ENCODE measurements around the gene NUB1. TPM values are rescaled to one million over a fixed set of nuclear protein-coding genes. Genes with fewer than 3 reads are reported as not detected.

NUB1 gene
- total RNA-seq, 1 experiment from 2014 or later: 48.5 TPM

DNA sequence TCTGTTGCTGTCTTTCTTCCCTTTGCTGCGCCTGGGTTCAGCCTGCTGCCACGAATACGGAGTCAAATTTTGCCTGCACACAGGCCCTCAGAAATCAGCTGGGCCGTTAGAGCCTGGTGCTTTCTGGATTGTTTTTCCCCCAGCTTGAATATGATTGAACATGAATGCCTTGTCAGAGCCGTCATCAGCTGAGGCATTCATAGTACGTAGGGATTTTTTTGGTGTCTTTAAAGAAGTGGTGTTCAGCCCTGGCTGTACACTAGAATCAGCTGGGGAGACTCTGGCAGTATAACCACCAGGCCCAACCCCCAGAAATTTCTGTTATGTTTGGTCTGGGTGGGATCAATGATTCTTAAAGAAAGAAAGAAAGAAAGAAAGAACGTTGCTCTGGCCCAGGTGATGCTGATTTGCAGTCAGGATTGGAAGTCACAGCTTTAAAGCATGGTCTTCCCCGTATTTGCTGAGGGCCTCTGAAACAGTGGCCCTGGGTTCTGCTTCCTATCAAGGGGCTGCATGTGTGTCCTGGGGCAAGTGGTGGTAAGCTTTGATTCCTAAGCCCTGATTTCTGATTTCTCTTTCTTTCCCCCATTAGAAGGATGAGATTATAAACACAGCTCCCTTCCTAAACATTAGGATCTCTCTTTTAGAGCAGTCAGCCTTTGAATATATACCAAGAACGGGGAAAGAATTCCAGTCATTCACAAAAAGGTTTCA, 24.7 kb downstream of the NUB1 start:
- Mint-ChIP-seq H3K27me3 (ENCODE audit: low read depth) (no peaks in the 10 kb centered on the region), H3K9me3 (no peaks in the 10 kb centered on the region), H3K27ac (peak overlapping the region in 2 of 3 experiments; percentile 57 to 69; a peak in 2 of 7 replicates), H3K4me1 (peaks cover 2 to 3% of the 10 kb centered on the region in 2 experiments), H3K36me3 (ENCODE audit: insufficient read depth in 1 of 3, low read depth in 3 of 3) (peaks cover 4 to 44% (median 42%) of the 10 kb centered on the region in 3 experiments; a peak in 6 of 7 replicates), H3K4me3 (no peak overlapping the region)
- H3K4me2 ChIP-seq (ENCODE audit: insufficient read depth, insufficient read length, low read length): no peak overlapping the region
- H2AK5ac ChIP-seq (ENCODE audit: insufficient read length, low read length): no peak overlapping the region
- H2BK15ac ChIP-seq (ENCODE audit: low read depth, low read length): no peak overlapping the region
- H3K27me3 ChIP-seq (ENCODE audit: insufficient read depth, low read length): no peaks in the 10 kb centered on the region
- H3K9me3 ChIP-seq (ENCODE audit: control insufficient read depth, low read depth, low read length): no peaks in the 10 kb centered on the region
- no peaks in the 10 kb centered on the region for H3K79me1 ChIP-seq (ENCODE audit: insufficient read depth, low read depth, low read length, poor library complexity, severe bottlenecking)
- no peak overlapping the region for H4K8ac ChIP-seq (replicated peaks; ENCODE audit: insufficient read length, low read depth, low read length)
- H3K79me2 ChIP-seq (ENCODE audit: insufficient read depth, low read length): no peaks in the 10 kb centered on the region
- H3K56ac ChIP-seq (ENCODE audit: insufficient read length, low read depth, low read length): no peak overlapping the region
- no peak overlapping the region; the same call in 1 of the 2 replicates for H3K14ac ChIP-seq (ENCODE audit: insufficient read depth, low read length)
- DNase-seq: no peak
- H2AFZ ChIP-seq (ENCODE audit: low read length): no peak overlapping the region
- H3K23me2 ChIP-seq (ENCODE audit: insufficient read length, low read depth, low read length, poor library complexity, severe bottlenecking): no peaks in the 10 kb centered on the region
- H2BK5ac ChIP-seq (ENCODE audit: insufficient read length, low read length): no peak overlapping the region
- no peak overlapping the region for H3K27ac ChIP-seq (ENCODE audit: insufficient read length, low read depth, low read length)
- H2BK20ac ChIP-seq (ENCODE audit: low read depth, low read length, poor library complexity, severe bottlenecking): no peak overlapping the region
- H3K18ac ChIP-seq (ENCODE audit: insufficient read length, low read depth, low read length): no peak overlapping the region
- H4K5ac ChIP-seq (ENCODE audit: insufficient read length, low read depth, low read length): no peak overlapping the region
- H2BK12ac ChIP-seq (ENCODE audit: insufficient read length, low read depth, low read length): no peak overlapping the region
- no peak overlapping the region for H3K4ac ChIP-seq (ENCODE audit: low read depth, low read length)
- H3K23ac ChIP-seq (ENCODE audit: insufficient read length, low read depth, low read length): no peak overlapping the region
- H3K4me1 ChIP-seq (ENCODE audit: insufficient read depth, low read length): no peaks in the 10 kb centered on the region
- TF ChIP-seq CTCF (conservative IDR thresholded peaks at IDR 0.05): no peak
- no peak overlapping the region for H4K91ac ChIP-seq (ENCODE audit: insufficient read length, low read depth, low read length)
- WGBS (ENCODE audit: extremely low coverage, insufficient read length, low lambda C conversion rate): no CpG with 5 or more reads among the region's 9 CpGs
- H3T11ph ChIP-seq (ENCODE audit: low read length): no peak overlapping the region
- H3K9ac ChIP-seq (ENCODE audit: extremely low read depth, insufficient read length, low read length): no peak overlapping the region
- no peak overlapping the region for H2BK120ac ChIP-seq (ENCODE audit: low read depth, low read length, poor library complexity, severe bottlenecking)
- no peaks in the 10 kb centered on the region for H4K20me1 ChIP-seq (ENCODE audit: control insufficient read depth, insufficient read depth, insufficient read length)
